ENCODE data around the gene GLYR1. TPM values are rescaled to one million over a fixed set of nuclear protein-coding genes. Genes with fewer than 3 reads are reported as not detected.
"Not testable (repeated sequence)": the region's sequence is repeated elsewhere in the genome, so short reads cannot be mapped to it uniquely, and the experiment has no call there.

GLYR1 gene
- 86.6 TPM for total RNA-seq
- long read RNA-seq, partial matches to known transcripts: 41 of 107 reads
- long read RNA-seq, other reads (novel, unspliced or antisense): 60 of 107 reads

- DNase-seq (ENCODE audit: low spot score): peak; percentile 100
Measured at GRCh38 chr16:4846901-4847773, at the start of gene GLYR1, which contains the start of gene UBN1. Gene GLYR1 (minus strand): TSS chr16:4847288. CDS start chr16:4847265, 23 bp downstream. Gene UBN1 (plus strand): TSS chr16:4847481. CDS start chr16:4852918, 5,437 bp downstream.

- DNase-seq (ENCODE audit: low spot score): not testable (repeated sequence)
Measured at GRCh38 chr16:4896761-4897160, 49.7 kb upstream of the GLYR1 start.

- DNase-seq (ENCODE audit: low spot score): no peak
Measured at GRCh38 chr16:4895366-4895765, 48.3 kb upstream of the GLYR1 start.

GRCh38 chr16:4894276-4895150 is 47.4 kb upstream of the GLYR1 start:
- DNase-seq (ENCODE audit: low spot score): no peak

GRCh38 chr16:4893103-4893862 is 46.2 kb upstream of the GLYR1 start:
- DNase-seq (ENCODE audit: low spot score): no peak

GRCh38 chr16:4892361-4893102 is 45.4 kb upstream of the GLYR1 start:
- no peak for DNase-seq (ENCODE audit: low spot score)

- DNase-seq (ENCODE audit: low spot score): no peak
Measured at GRCh38 chr16:4891886-4892216, 44.8 kb upstream of the GLYR1 start.

GRCh38 chr16:4891097-4891885 is 44.2 kb upstream of the GLYR1 start:
- no peak for DNase-seq (ENCODE audit: low spot score)

- no peak for DNase-seq (ENCODE audit: low spot score)
Measured at GRCh38 chr16:4890686-4891085, 43.6 kb upstream of the GLYR1 start.

GRCh38 chr16:4890026-4890425 is 42.9 kb upstream of the GLYR1 start:
- no peak for DNase-seq (ENCODE audit: low spot score)

- DNase-seq (ENCODE audit: low spot score): no peak
Measured at GRCh38 chr16:4888428-4889135, 41.5 kb upstream of the GLYR1 start.

- no peak for DNase-seq (ENCODE audit: low spot score)
Measured at GRCh38 chr16:4886151-4886550, 39.1 kb upstream of the GLYR1 start.

GRCh38 chr16:4884972-4885874 is 38.1 kb upstream of the GLYR1 start:
- DNase-seq (ENCODE audit: low spot score): no peak

- no peak for DNase-seq (ENCODE audit: low spot score)
Measured at GRCh38 chr16:4884209-4884608, 37.1 kb upstream of the GLYR1 start.

- no peak for DNase-seq (ENCODE audit: low spot score)
Measured at GRCh38 chr16:4883501-4883900, 36.4 kb upstream of the GLYR1 start.

- DNase-seq (ENCODE audit: low spot score): no peak
Measured at GRCh38 chr16:4882633-4883285, 35.7 kb upstream of the GLYR1 start.

GRCh38 chr16:4882000-4882632 is 35.0 kb upstream of the GLYR1 start:
- DNase-seq (ENCODE audit: low spot score): no peak
